Measurements from ENCODE around the gene CYBA. TPM values are rescaled to one million over a fixed set of nuclear protein-coding genes. Genes with fewer than 3 reads are reported as not detected.

The CYBA gene
- total RNA-seq, 1 donor from 2014 or later = 44.0 TPM

GRCh38 chr16:88645455-88645854 is 5.4 kb downstream of the CYBA start:
- DNase-seq = no peak

- DNase-seq = no peak
Observed at GRCh38 chr16:88643644-88643932, 7.3 kb downstream of the CYBA start.

GRCh38 chr16:88642881-88643643 is 7.8 kb downstream of the CYBA start:
- DNase-seq = no peak

- DNase-seq = no peak
Observed at GRCh38 chr16:88640498-88641247, 10.2 kb downstream of the CYBA start.

GRCh38 chr16:88640039-88640495 is 10.8 kb downstream of the CYBA start:
- no peak for DNase-seq

GRCh38 chr16:88639231-88640038 is 11.4 kb downstream of the CYBA start:
- peak; percentile 21 for DNase-seq

- no peak for DNase-seq
Observed at GRCh38 chr16:88638323-88639230, 12.3 kb downstream of the CYBA start, which contains the start of gene IL17C. IL17C (plus strand) TSS chr16:88638572; CDS start chr16:88638642, 70 bp downstream.

GRCh38 chr16:88636488-88637265 is 14.2 kb downstream of the CYBA start:
- DNase-seq = no peak

- DNase-seq = no peak
Observed at GRCh38 chr16:88635671-88636319, 15.1 kb downstream of the CYBA start.

- no peak for DNase-seq
Observed at GRCh38 chr16:88634994-88635670, 15.7 kb downstream of the CYBA start.

GRCh38 chr16:88634141-88634993 is 16.5 kb downstream of the CYBA start:
- DNase-seq = peak; percentile 15

- DNase-seq = peak; percentile 17
Observed at GRCh38 chr16:88633684-88634140, 17.1 kb downstream of the CYBA start.

GRCh38 chr16:88632587-88632930 is 18.3 kb downstream of the CYBA start:
- DNase-seq = no peak

GRCh38 chr16:88631920-88632586 is 18.8 kb downstream of the CYBA start:
- no peak for DNase-seq

- no peak for DNase-seq
Observed at GRCh38 chr16:88631384-88631783, 19.5 kb downstream of the CYBA start.

GRCh38 chr16:88630941-88631340 is 19.9 kb downstream of the CYBA start:
- DNase-seq = no peak

GRCh38 chr16:88630433-88630832 is 20.4 kb downstream of the CYBA start:
- no peak for DNase-seq

GRCh38 chr16:88629835-88630234 is 21.0 kb downstream of the CYBA start:
- DNase-seq = no peak

Data from tongue (tissue), 2 donors.